PFSK-1 (cell line): Measurements from ENCODE around the gene WNK2. TPM values are rescaled to one million over a fixed set of nuclear protein-coding genes. Genes with fewer than 3 reads are reported as not detected.
A peak's percentile ranks its signal among the peaks of the same experiment; 100 is the strongest.

Experiments
- FOXP2 ChIP-seq: optimal IDR thresholded peaks from 2 replicates; pipeline ENCODE3; 2011; ENCODE audit warnings: borderline replicate concordance, control low read depth, inconsistent platforms; ENCODE audit not compliant: insufficient read depth; ENCODE audit errors: extremely low read length, extremely low read depth
- POLR2AphosphoS5 ChIP-seq: IDR thresholded peaks from 2 replicates; pipeline ENCODE4 v1.6.1; 2012; ENCODE audit warnings: low read depth, mild to moderate bottlenecking, control low read depth, low read length, moderate library complexity
- REST ChIP-seq, 2 experiments: IDR thresholded peaks; 2 replicates each; pipeline versions ENCODE4 v1.6.1 to v1.8.0; 2011 to 2012; ENCODE audit warnings: low read depth in 2 of 2, low read length in 2 of 2, control low read depth in 1 of 2, inconsistent platforms in 1 of 2, mild to moderate bottlenecking in 1 of 2, moderate library complexity in 1 of 2; ENCODE audit not compliant: insufficient read depth in 1 of 2
- SIN3A ChIP-seq: IDR thresholded peaks from 2 replicates; pipeline ENCODE4 v1.6.1; 2012; ENCODE audit warnings: mild to moderate bottlenecking, low read length, moderate library complexity, borderline replicate concordance; ENCODE audit not compliant: insufficient read depth
- TAF1 ChIP-seq: IDR thresholded peaks from 2 replicates; pipeline ENCODE4 v1.6.1; 2012; ENCODE audit warnings: low read length, control low read depth, borderline replicate concordance; ENCODE audit not compliant: insufficient read depth
- polyA plus RNA-seq: library from polyadenylated mRNA; unstranded; fragments of >200 nt; gene quantifications from one replicate; pipeline ENCODE4 v1.2.1, GENCODE V29; 2012; ENCODE audit warnings: low read depth, missing spikeins; ENCODE audit not compliant: insufficient read length

Gene WNK2
- 129 TPM for polyA plus RNA-seq

DNA sequence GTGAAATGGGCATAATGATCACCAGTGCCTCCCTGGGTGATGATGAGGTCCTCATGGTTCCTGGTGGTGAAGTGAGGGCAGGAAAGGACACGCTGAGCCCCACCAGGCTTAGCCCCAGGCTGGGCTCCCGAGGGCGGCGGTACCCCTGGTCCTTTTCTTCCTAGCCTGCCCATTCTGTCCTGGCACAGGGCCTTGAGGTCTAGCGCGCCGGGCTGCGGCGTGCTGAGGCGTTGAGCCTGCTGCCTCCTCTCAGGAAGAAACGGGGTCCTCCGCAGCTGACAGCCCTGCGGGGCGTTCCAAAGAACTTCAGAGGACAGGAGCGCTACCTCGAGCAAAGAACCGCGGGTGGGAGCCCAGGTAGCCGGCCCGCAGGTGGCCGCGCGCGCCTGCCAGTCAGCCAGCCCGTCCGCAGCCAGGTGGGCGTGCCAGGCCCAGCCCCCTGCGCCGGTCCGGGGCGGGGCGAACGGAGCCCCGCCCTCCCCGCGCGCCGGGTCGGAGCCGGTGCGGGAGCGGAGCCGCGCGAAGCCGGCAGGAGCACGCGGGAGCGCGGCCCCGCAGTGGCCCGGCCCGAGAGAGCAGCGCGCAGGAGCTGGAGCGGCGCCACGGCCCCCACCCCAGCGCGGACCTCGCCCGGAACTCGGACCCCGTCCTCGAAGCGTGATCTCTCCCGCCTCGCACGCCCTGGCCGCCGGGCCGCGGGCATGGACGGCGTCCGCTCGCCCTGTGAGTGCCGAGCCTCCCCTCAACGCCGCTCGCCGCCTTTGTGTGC lies at the start of gene WNK2:
Gene WNK2, plus strand, starts transcription at position 477 of the 769 bp plus-strand sequence. CDS start 791 bp downstream, outside the sequence.
- TF ChIP-seq FOXP2 (no peak), POLR2AphosphoS5 (no peak), TAF1 (peak; percentile 71; the same call in 1 of the 2 replicates), SIN3A (no peak), REST (IDR thresholded peaks at IDR 0.05; ENCODE audit: insufficient read depth in 1 of 2, low read depth in 2 of 2, low read length in 2 of 2) (no peak)

DNA sequence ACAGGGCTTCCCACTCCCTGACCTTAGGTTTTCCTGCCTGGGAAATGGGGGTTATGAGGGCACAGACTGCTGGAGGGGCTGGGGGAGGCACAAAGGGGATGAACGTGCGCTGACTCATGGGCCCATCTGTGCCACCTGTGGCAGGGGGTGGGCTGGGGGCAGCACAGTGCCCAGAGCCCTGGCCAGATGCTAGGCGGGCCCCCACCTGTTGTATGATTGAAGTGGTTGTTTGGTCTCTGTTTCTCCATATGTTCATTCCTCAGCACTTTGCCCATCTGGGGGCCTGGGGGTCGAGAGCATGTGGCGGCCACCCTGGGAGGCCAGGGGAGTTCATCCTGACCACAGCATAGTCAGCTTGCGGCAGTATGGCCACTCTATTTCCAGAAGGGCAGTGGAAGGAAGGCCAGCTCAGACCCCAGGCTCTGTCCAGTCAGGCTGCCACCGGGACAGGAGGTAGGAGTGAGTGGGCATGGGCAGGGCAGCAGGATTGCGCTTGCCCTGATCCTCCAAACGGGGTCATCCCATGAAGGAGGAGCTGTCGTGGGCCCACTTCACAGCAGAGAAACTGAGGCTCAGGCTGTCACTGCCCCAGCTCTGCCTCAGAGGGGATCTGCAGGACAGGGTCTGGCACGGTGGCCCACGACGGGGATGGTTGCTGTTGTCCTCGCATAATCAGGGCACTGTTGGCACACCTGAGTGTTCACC lies 49.0 kb upstream of the WNK2 start:
- TF ChIP-seq TAF1, result no peak
- no peak for TF ChIP-seq POLR2AphosphoS5
- TF ChIP-seq REST (IDR thresholded peaks at IDR 0.05; ENCODE audit: insufficient read depth in 1 of 2, low read depth in 2 of 2, low read length in 2 of 2), result no peak
- no peak for TF ChIP-seq FOXP2
- TF ChIP-seq SIN3A, result no peak

DNA sequence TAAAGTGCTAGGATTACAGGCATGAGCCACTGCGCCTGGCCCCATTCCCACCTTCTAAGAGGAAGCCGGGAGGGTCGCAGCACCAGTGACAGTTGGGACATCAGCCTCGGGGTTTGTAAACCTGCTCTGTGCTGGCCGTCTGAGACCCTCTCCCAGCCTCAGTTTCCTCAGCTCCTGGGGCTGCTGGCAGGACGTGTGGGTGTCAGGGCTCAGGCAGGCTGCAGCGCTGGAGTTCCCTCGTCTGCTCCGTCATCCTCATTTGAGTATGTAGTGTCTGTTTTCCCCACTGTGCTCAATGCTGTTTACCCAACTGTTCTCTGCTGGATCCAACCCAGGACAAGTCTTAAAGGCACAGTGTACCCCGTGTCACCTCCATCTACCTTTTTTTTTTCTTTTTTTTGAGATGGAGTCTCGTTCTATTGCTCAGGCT lies 47.9 kb upstream of the WNK2 start:
- TF ChIP-seq TAF1 (no peak), POLR2AphosphoS5 (no peak), FOXP2 (no peak), SIN3A (no peak), REST (IDR thresholded peaks at IDR 0.05; ENCODE audit: insufficient read depth in 1 of 2, low read depth in 2 of 2, low read length in 2 of 2) (no peak)

GRCh38 chr9:93137362-93137761 lies 46.6 kb upstream of the WNK2 start:
- no peak for TF ChIP-seq POLR2AphosphoS5
- no peak for TF ChIP-seq SIN3A
- no peak for TF ChIP-seq TAF1
- no peak for TF ChIP-seq FOXP2
- TF ChIP-seq REST (IDR thresholded peaks at IDR 0.05; ENCODE audit: insufficient read depth in 1 of 2, low read depth in 2 of 2, low read length in 2 of 2), result no peak
